ENCODE measurements around the gene GPR119.

DNA sequence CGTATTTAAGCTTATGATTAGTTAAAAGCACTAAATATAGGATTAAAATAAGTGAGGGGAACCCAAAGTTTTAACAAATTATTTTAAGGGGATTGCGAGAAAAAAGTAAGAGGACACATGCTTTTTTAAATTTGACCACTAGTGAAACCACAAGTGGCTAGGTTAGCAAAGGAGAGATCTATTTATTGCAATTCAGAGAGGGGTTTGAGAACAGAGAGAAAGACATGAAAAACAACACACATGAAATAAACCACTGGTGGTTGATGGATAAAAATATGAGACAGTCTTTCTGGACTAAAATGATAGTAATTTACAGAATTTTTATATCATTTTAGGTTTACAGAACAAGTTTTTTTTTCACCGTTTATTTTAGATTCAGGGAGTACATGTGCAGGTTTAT lies 33.9 kb downstream of the GPR119 start:
- TF ChIP-seq EP300 (IDR thresholded peaks at IDR 0.05) = no peak
- TF ChIP-seq POLR2A (IDR thresholded peaks at IDR 0.05) = no peak
- no peak for TF ChIP-seq CTCF (IDR thresholded peaks at IDR 0.05)
- TF ChIP-seq POLR2AphosphoS5 (IDR thresholded peaks at IDR 0.05) = no peak
